HG02852 (cell line): ENCODE results near the gene UBR3.

ENCODE experiments used
- ATAC-seq: cut with Tn5 transposase; IDR thresholded peaks from one replicate; pipeline ENCODE4 v1.9.1; 2021; ENCODE audit warnings: mild to moderate bottlenecking, moderate library complexity; ENCODE audit not compliant: unreplicated experiment

Gene UBR3

GRCh38 chr2:170038734-170039133 is 211.5 kb downstream of the UBR3 start:
- ATAC-seq = no peak

GRCh38 chr2:170039401-170040172 is 212.3 kb downstream of the UBR3 start:
- ATAC-seq = no peak

GRCh38 chr2:170044751-170045478 is 217.7 kb downstream of the UBR3 start:
- no peak for ATAC-seq

GRCh38 chr2:170047331-170048065 is 220.2 kb downstream of the UBR3 start:
- ATAC-seq = no peak

- no peak for ATAC-seq
Observed at GRCh38 chr2:170052151-170052550, 224.9 kb downstream of the UBR3 start.

- ATAC-seq = no peak
Observed at GRCh38 chr2:170054997-170055396, 227.7 kb downstream of the UBR3 start.

- ATAC-seq = no peak
Observed at GRCh38 chr2:170056900-170057299, 229.6 kb downstream of the UBR3 start.

GRCh38 chr2:170063456-170064235 is 236.4 kb downstream of the UBR3 start:
- ATAC-seq = no peak

GRCh38 chr2:170070778-170071177 is 243.5 kb downstream of the UBR3 start:
- ATAC-seq = no peak

- ATAC-seq = no peak
Observed at GRCh38 chr2:170073288-170073687, 246.0 kb downstream of the UBR3 start.

GRCh38 chr2:170076189-170076588 is 248.9 kb downstream of the UBR3 start:
- no peak for ATAC-seq

GRCh38 chr2:170077830-170078569 is 250.7 kb downstream of the UBR3 start:
- no peak for ATAC-seq

GRCh38 chr2:170084820-170085491 is 257.7 kb downstream of the UBR3 start:
- no peak for ATAC-seq

- no peak for ATAC-seq
Observed at GRCh38 chr2:170086117-170086688, 258.9 kb downstream of the UBR3 start.

- no peak for ATAC-seq
Observed at GRCh38 chr2:170086751-170087412, 259.6 kb downstream of the UBR3 start.

GRCh38 chr2:170087413-170087793 is 260.1 kb downstream of the UBR3 start:
- no peak for ATAC-seq

- ATAC-seq = no peak
Observed at GRCh38 chr2:170088776-170089175, 261.5 kb downstream of the UBR3 start.

GRCh38 chr2:170090229-170090628 is 263.0 kb downstream of the UBR3 start:
- no peak for ATAC-seq

- no peak for ATAC-seq
Observed at GRCh38 chr2:170091436-170091835, 264.2 kb downstream of the UBR3 start.
